ENCODE data around the gene CCL20.

DNA sequence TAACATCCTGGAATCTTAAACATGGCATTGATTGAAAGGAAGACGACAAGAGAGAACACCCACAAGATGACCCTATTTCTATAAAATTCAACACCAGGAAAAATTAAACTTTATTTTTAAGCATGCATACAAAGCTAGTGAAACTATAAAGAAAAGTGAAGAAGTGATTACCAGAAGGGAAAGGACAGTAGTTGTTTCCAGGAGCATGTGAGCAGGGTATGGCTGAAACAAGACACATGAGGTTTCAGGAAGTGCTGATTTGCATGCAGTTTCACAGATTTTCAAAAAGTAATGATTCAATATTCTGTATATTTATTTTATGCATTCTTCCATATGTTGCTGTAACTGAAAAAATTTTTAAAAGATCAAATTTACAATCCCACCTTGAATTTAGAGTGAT, 33.2 kb downstream of the CCL20 start:
- TF ChIP-seq, protein P1, sequence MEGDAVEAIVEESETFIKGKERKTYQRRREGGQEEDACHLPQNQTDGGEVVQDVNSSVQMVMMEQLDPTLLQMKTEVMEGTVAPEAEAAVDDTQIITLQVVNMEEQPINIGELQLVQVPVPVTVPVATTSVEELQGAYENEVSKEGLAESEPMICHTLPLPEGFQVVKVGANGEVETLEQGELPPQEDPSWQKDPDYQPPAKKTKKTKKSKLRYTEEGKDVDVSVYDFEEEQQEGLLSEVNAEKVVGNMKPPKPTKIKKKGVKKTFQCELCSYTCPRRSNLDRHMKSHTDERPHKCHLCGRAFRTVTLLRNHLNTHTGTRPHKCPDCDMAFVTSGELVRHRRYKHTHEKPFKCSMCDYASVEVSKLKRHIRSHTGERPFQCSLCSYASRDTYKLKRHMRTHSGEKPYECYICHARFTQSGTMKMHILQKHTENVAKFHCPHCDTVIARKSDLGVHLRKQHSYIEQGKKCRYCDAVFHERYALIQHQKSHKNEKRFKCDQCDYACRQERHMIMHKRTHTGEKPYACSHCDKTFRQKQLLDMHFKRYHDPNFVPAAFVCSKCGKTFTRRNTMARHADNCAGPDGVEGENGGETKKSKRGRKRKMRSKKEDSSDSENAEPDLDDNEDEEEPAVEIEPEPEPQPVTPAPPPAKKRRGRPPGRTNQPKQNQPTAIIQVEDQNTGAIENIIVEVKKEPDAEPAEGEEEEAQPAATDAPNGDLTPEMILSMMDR (IDR thresholded peaks at IDR 0.05), result no peak
- TF ChIP-seq POLR2A (IDR thresholded peaks at IDR 0.05), result no peak
